WTC11 (cell line): Measurements from ENCODE around the gene MET. TPM values are rescaled to one million over a fixed set of nuclear protein-coding genes. Genes with fewer than 3 reads are reported as not detected.

ENCODE experiments used
- ATAC-seq: fragments of 200-7000 bp; cut with Tn5 transposase; 2 replicates; pipeline ENCODE4 v1.10.0; 2021; ENCODE audit warnings: mild to moderate bottlenecking, moderate library complexity
- CTCF ChIA-PET: fragments of 300-600 bp; sonication (Branson Sonifier 250); formaldehyde crosslinking; loops from one replicate; lab custom pipeline; 2021; ENCODE audit warnings: antibody characterized with exemption; lab: Charles Lee
- POLR2A ChIA-PET: fragments of 350-600 bp; sonication (Branson Sonifier 250); formaldehyde crosslinking; loops from one replicate; lab custom pipeline; 2021; ENCODE audit warnings: antibody characterized with exemption; lab: Charles Lee
- DNase-seq: peaks from one replicate; pipeline ENCODE4 v3.0.0; 2021; ENCODE audit warnings: low spot score
- H3K27ac Mint-ChIP-seq: 2 replicates; pipeline ENCODE4 v1.8.0; 2021; ENCODE audit warnings: mixed read lengths
- H3K27me3 Mint-ChIP-seq: 2 replicates; pipeline ENCODE4 v1.8.0; 2021; ENCODE audit warnings: low read depth, mild to moderate bottlenecking, moderate library complexity, mixed read lengths
- H3K36me3 Mint-ChIP-seq: 2 replicates; pipeline ENCODE4 v1.8.0; 2021; ENCODE audit warnings: mixed read lengths
- H3K4me1 Mint-ChIP-seq: 2 replicates; pipeline ENCODE4 v1.8.0; 2022; ENCODE audit warnings: mixed read lengths
- H3K4me3 Mint-ChIP-seq: 2 replicates; pipeline ENCODE4 v1.8.0; 2021; ENCODE audit warnings: mild to moderate bottlenecking, moderate library complexity, mixed read lengths
- H3K9me3 Mint-ChIP-seq: 2 replicates; pipeline ENCODE4 v1.8.0; 2021; ENCODE audit warnings: mixed read lengths
- CREB1 ChIP-seq: sonication (generic); formaldehyde crosslinking; IDR thresholded peaks from 2 replicates; pipeline ENCODE4 v1.8.0; 2023; ENCODE audit warnings: mild to moderate bottlenecking, missing genetic modification reagents
- GABPB1 ChIP-seq: sonication (generic); formaldehyde crosslinking; IDR thresholded peaks from 2 replicates; pipeline ENCODE4 v1.8.1; 2023; ENCODE audit warnings: mild to moderate bottlenecking, missing genetic modification reagents
- GTF2I ChIP-seq: fragments of 250-450 bp; sonication (Bioruptor Pico); conservative IDR thresholded peaks from 2 replicates; pipeline ENCODE4 v1.4.0; 2021; ENCODE audit warnings: mild to moderate bottlenecking
- TCF7 ChIP-seq: sonication (generic); formaldehyde crosslinking; IDR thresholded peaks from 2 replicates; pipeline ENCODE4 v1.8.0; 2022; ENCODE audit warnings: mild to moderate bottlenecking, low read depth, missing genetic modification reagents, moderate library complexity
- ZNF416 ChIP-seq: fragments of 250-450 bp; sonication (Bioruptor Pico); IDR thresholded peaks from 2 replicates; pipeline ENCODE4 v1.9.0; 2021; ENCODE audit warnings: mild to moderate bottlenecking, inconsistent platforms
- ZNF423 ChIP-seq: fragments of 250-450 bp; sonication (Bioruptor Pico); IDR thresholded peaks from 2 replicates; pipeline ENCODE4 v2.1.2; 2022; ENCODE audit warnings: mild to moderate bottlenecking, moderate library complexity
- total RNA-seq: library from RNA; stranded (reverse); gene quantifications from 3 replicates; pipeline ENCODE4 v1.2.3, GENCODE V29; 2021
- TF ChIP-seq, protein P1 (sequence below): fragments of 200-600 bp; IDR thresholded peaks from 2 replicates; pipeline ENCODE4 v1.8.0; 2022; ENCODE audit warnings: antibody characterized with exemption
- TF ChIP-seq, protein P2 (sequence below): sonication (generic); formaldehyde crosslinking; IDR thresholded peaks from 2 replicates; pipeline ENCODE4 v1.8.1; 2023; ENCODE audit warnings: mild to moderate bottlenecking, moderate library complexity, missing genetic modification reagents

Gene MET
- total RNA-seq, 1 experiment from 2014 or later: 9.4 TPM

- Mint-ChIP-seq H3K4me1 (peaks cover 43% of the 10 kb centered on the region), H3K9me3 (no peaks in the 10 kb centered on the region), H3K36me3 (no peaks in the 10 kb centered on the region), H3K4me3 (no peak overlapping the region), H3K27me3 (no peaks in the 10 kb centered on the region), H3K27ac (no peak overlapping the region)
- ATAC-seq (no peak), DNase-seq (no peak)
- no peak for TF ChIP-seq ZNF423 (CRISPR knock-in tag)
- TF ChIP-seq, protein P1, sequence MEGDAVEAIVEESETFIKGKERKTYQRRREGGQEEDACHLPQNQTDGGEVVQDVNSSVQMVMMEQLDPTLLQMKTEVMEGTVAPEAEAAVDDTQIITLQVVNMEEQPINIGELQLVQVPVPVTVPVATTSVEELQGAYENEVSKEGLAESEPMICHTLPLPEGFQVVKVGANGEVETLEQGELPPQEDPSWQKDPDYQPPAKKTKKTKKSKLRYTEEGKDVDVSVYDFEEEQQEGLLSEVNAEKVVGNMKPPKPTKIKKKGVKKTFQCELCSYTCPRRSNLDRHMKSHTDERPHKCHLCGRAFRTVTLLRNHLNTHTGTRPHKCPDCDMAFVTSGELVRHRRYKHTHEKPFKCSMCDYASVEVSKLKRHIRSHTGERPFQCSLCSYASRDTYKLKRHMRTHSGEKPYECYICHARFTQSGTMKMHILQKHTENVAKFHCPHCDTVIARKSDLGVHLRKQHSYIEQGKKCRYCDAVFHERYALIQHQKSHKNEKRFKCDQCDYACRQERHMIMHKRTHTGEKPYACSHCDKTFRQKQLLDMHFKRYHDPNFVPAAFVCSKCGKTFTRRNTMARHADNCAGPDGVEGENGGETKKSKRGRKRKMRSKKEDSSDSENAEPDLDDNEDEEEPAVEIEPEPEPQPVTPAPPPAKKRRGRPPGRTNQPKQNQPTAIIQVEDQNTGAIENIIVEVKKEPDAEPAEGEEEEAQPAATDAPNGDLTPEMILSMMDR: no peak
- TF ChIP-seq TCF7 (CRISPR knock-in tag): no peak
- no peak for TF ChIP-seq GTF2I (CRISPR knock-in tag)
- ChIA-PET POLR2A (no interaction called here), CTCF (interaction anchor here (0.7 to 1.3 kb wide), 3 partner anchors 14 to 280 kb away, joined by 3 to 5 read pairs (median 3); no protein-coding TSS in a partner anchor)
Observed at GRCh38 chr7:116806046-116806944, 134.3 kb downstream of the MET start.

- ATAC-seq (no peak), DNase-seq (no peak)
- CTCF ChIA-PET: interaction anchor here (1.3 kb wide), 1 partner anchor 215 kb away, joined by 5 read pairs; no protein-coding TSS in a partner anchor
- Mint-ChIP-seq H3K4me1 (peaks cover 48% of the 10 kb centered on the region), H3K27me3 (no peaks in the 10 kb centered on the region), H3K36me3 (no peaks in the 10 kb centered on the region), H3K4me3 (no peak overlapping the region), H3K9me3 (no peaks in the 10 kb centered on the region), H3K27ac (no peak overlapping the region)
- POLR2A ChIA-PET: no interaction called here
- TF ChIP-seq, protein P2, sequence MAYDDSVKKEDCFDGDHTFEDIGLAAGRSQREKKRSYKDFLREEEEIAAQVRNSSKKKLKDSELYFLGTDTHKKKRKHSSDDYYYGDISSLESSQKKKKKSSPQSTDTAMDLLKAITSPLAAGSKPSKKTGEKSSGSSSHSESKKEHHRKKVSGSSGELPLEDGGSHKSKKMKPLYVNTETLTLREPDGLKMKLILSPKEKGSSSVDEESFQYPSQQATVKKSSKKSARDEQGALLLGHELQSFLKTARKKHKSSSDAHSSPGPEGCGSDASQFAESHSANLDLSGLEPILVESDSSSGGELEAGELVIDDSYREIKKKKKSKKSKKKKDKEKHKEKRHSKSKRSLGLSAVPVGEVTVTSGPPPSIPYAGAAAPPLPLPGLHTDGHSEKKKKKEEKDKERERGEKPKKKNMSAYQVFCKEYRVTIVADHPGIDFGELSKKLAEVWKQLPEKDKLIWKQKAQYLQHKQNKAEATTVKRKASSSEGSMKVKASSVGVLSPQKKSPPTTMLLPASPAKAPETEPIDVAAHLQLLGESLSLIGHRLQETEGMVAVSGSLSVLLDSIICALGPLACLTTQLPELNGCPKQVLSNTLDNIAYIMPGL (CRISPR knock-in tag): no peak
- no peak for TF ChIP-seq ZNF416 (CRISPR knock-in tag)
Observed at GRCh38 chr7:116807011-116807560, 135.1 kb downstream of the MET start.

DNA sequence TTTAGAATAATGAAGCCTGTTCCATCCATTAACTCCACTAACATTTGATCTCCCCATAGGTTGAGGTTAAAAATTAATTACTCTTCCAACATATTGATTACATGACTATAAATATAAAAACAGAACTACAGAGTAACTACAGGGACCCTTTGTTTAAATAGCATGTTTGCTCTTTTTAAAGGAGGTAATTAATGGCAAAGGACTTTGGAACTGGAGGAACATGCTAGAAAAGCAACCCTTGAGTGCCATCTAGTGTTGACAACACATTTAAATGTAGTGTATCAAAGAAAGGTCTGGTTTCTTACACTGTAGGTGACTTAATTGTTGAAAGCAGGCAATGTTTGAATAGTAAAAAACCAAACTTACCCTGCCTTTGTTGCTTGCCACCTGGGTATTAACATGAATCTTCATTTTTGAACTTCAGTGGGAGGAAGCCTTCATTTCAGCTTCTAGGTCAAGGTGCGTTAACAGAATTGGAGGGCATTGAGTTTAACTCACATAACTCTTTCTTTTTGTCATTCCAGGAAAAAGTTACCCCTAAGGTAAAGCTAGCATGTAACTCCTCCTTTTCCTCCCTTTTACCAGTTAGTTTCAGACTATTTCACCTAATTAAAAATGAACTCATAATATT is 137.8 kb downstream of the MET start:
- Mint-ChIP-seq H3K27ac (no peak overlapping the region), H3K27me3 (no peaks in the 10 kb centered on the region), H3K4me1 (peaks cover 35% of the 10 kb centered on the region), H3K4me3 (no peak overlapping the region), H3K36me3 (no peaks in the 10 kb centered on the region), H3K9me3 (no peaks in the 10 kb centered on the region)
- ChIA-PET POLR2A (no interaction called here), CTCF (interaction anchor here (0.6 to 1.9 kb wide), 5 partner anchors 9 to 218 kb away, joined by 3 to 8 read pairs (median 3); partner anchors contain the start of gene MET)
- DNase-seq (no peak), ATAC-seq (peak; percentile 87)
- TF ChIP-seq CREB1 (CRISPR knock-in tag) (no peak), GABPB1 (CRISPR knock-in tag) (peak; percentile 22; the same call in 1 of the 2 replicates)
- TF ChIP-seq, protein P1: 0 out of 2 replicates have a peak, but pooled peaks have one; percentile 9
